ENCODE results near the gene CKB.

CKB gene

GRCh38 chr14:103510724-103511693 is 11.6 kb downstream of the CKB start:
- DNase-seq (ENCODE audit: low spot score) = no peak

DNA sequence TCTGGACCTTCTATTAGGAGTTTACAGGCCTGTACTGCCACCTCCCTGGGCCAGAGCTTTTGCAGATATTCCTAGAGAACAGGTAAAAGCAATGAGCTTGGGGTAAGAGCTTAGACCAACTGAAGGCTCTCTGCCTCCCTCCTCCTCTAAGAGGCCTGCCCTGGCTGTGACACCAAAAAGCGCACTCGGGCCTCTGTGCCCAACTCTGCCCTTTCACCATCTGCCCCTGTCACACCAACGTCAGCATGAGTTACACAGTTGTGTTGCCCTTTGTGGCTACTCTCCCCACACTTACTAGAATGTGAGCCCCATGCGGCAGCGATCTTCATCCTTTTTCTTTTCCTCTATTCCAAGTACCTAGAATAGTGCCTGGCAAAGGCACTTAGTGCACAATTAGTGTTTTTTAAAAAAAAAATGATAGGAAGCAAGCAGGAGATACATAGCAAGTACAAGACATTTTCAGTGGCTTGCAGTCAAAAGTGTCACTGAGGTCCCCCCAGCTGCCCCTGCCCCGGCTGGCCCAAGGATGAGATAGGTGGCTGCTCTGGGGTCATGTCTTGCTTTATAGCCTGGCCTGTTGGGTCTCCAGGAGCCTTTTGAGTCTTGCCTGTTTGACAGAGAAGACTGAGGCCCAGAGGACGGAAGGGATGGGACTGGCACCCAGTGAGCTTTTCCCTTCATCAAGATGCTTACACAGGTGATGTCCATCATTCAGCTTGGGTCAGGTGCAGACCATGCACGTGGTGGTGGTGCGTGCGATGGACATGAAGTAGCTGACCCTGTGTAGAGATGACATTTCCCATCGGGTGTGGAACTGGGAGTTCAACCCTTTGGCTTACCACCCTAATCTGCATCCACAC is 12.5 kb downstream of the CKB start:
- DNase-seq (ENCODE audit: low spot score) = no peak

DNA sequence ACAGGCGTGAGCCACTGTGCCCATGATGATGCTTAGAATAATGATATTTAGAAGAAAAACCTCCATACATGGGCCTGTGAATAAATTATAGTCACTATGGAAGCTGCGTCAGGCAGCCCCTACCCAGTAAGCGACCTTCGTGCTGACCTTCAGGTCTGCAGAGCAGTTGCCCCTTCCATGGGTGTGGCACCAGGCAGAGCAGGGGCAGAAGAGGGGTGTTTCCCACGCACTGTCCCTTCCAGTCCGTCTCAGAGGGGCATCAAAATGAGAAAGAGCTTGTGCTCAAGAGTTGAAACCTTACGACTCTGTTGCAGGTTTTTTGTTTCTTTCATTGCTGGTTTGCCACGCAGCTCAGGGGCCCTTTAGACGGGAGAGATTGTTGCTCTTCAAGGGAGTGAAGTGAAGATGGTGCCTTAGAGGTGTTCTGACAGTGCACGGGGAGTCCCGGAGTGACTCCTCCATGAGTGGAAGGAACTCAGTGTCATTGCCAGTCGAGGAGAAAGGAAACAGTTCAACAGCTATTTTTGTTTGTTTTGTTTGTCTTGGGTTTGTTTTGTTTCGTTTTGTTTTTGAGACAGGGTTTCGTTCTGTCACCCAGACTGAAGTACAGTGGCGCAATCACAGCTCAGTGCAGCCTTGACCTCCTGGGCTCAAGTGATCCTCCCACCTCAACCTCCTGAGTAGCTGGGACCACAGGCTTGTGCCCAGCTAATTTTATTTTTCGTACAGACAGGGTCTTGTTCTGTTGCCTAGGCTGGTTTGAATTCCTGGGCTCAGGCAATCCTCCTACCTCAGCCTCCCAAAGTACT is 13.9 kb downstream of the CKB start:
- DNase-seq (ENCODE audit: low spot score) = peak; percentile 1

- DNase-seq (ENCODE audit: low spot score) = peak; percentile 3
These were observed 14.9 kb downstream of the CKB start for GRCh38 chr14:103507751-103508150.

DNA sequence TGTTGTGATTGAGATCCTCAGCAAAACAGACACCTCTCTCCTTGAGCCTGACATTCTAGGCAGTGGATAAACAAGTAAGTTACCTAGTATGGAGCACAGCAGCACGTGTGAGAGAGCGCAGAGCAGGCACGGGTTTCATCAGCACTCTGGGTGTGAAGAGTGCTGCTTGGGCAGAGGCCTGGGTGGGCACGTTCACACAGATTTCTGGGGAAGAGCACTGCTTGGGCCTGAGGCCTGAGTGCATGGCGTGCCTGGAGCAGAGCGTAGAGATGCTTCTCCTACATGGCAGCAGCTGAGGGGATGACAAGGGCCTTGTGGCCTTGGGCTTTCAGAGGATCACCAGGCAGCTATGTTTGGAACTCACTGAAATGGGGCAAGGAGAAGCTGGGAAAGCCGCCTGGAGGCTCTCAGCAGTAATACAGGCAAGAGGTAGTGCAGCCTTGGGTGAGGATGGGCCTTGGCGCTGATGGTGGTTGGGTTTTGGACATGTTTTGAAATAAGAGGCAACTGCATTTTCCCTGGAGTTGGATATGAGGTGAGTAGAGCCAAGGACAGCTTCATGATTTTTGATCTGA is 17.6 kb downstream of the CKB start:
- DNase-seq (ENCODE audit: low spot score) = no peak

DNA sequence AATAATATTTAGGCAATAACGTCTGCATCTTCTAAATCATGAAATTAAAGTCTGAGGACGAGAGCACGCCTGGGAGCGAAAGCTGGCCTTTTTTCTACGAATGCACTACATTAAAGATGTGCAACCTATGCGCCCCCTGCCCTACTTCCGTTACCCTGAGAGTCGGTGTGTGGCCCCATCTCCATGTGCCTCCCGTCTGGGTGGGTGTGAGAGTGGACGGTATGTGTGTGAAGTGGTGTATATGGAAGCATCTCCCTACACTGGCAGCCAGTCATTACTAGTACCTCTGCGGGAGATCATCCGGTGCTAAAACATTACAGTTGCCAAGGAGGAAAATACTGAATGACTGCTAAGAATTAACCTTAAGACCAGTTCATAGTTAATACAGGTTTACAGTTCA is 19.3 kb downstream of the CKB start:
- DNase-seq (ENCODE audit: low spot score) = no peak

GRCh38 chr14:103502877-103503276 is 19.8 kb downstream of the CKB start:
- no peak for DNase-seq (ENCODE audit: low spot score)

GRCh38 chr14:103501921-103502669 is 20.5 kb downstream of the CKB start:
- no peak for DNase-seq (ENCODE audit: low spot score)

GRCh38 chr14:103501041-103501870 is 21.4 kb downstream of the CKB start:
- DNase-seq (ENCODE audit: low spot score) = no peak

GRCh38 chr14:103500148-103500990 is 22.3 kb downstream of the CKB start:
- peak; percentile 85 for DNase-seq (ENCODE audit: low spot score)

- no peak for DNase-seq (ENCODE audit: low spot score)
These were observed 22.9 kb downstream of the CKB start for GRCh38 chr14:103499709-103500108.

DNA sequence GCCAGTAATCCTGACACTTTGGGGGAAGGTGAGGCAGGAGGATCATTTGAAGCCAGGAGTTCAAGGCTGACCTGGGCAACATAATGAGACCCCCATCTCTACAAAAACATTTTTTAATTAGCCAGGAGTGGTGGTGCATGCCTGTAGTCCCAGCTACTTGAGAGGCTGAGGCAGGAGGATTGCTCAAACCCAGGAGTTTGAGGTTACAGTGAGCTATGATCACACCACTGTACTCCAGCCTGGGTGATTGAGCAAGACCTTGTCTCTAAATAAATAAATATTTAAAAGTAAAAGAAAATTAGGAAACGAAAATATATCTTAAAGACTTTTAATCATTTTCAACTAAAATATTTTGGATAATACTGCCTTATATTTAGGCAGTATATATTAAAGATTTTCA is 25.9 kb downstream of the CKB start:
- DNase-seq (ENCODE audit: low spot score) = no peak

GRCh38 chr14:103495854-103496253 is 26.8 kb downstream of the CKB start:
- DNase-seq (ENCODE audit: low spot score) = no peak

- no peak for DNase-seq (ENCODE audit: low spot score)
These were observed 30.3 kb downstream of the CKB start for GRCh38 chr14:103492156-103492925.

DNA sequence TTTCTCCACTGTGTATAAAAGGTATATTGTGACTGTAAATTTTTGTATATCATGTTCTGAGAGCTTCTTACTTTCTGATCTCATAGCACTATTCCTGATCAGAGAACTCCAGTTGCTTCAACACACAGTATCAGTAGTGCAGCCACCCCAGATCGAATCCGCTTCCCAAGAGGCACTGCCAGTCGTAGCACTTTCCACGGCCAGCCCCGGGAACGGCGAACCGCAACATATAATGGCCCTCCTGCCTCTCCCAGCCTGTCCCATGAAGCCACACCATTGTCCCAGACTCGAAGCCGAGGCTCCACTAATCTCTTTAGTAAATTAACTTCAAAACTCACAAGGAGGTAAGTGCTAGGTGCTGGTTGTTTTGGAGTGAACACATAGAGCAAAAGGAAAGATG is 30.9 kb downstream of the CKB start:
- DNase-seq (ENCODE audit: low spot score) = no peak

- DNase-seq (ENCODE audit: low spot score) = no peak
These were observed 33.0 kb downstream of the CKB start for GRCh38 chr14:103489621-103490020.

DNA sequence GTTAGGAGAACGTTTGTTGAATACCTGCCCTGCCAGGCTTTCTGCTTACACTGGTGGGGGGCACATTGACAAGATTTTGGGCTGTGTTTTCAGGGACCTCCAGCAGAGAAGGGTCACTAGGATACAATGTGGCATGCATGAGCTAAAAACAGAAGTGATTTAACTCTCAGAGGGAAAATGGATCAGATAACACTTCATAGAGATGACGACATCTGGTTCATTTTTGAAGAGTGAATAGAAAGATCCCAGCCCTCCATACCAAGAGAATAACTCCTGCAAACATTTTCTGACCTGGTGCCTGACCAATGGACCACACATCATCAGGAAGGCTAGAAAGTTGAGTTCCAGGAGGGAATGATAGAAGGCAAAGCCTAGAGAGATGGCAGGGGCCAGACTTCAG is 33.7 kb downstream of the CKB start:
- DNase-seq (ENCODE audit: low spot score) = peak; percentile 16

DNA sequence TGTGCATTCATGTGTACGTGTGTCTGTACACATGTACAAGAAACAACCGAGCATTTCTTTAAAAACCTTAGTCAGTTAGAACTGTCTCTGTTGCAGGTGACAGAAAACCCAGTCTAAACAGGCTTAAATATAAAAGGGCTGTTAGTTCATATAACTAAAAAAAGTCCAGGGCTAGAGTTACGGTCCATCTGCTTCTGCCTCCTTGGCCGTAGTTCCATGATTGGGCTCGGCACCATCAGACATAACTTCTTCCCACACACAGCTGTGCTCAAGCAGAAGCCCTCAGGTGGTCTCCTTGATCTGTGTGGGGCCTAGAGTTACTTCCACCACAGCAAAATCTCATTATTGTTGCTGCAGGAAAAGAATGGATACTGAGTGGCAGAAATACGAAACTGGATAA is 34.6 kb downstream of the CKB start:
- DNase-seq (ENCODE audit: low spot score) = no peak
